ENCODE data around the gene MPP4.
"Not testable (repeated sequence)": the region's sequence is repeated elsewhere in the genome, so short reads cannot be mapped to it uniquely, and the experiment has no call there.

Gene MPP4

GRCh38 chr2:201674794-201675193 lies 23.6 kb downstream of the MPP4 start:
- no peak for DNase-seq (ENCODE audit: low read depth)
- no peak overlapping the region for H3K4me3 ChIP-seq (ENCODE audit: low read length)
- no peak for TF ChIP-seq CTCF (IDR thresholded peaks at IDR 0.05; ENCODE audit: insufficient read depth, low read depth, low read length, missing control alignments)

GRCh38 chr2:201674298-201674697 lies 24.1 kb downstream of the MPP4 start:
- DNase-seq (ENCODE audit: low read depth) = no peak
- H3K4me3 ChIP-seq (ENCODE audit: low read length) = no peak overlapping the region
- TF ChIP-seq CTCF (IDR thresholded peaks at IDR 0.05; ENCODE audit: insufficient read depth, low read depth, low read length, missing control alignments) = no peak

- no peak overlapping the region for H3K4me3 ChIP-seq (ENCODE audit: low read length)
- DNase-seq (ENCODE audit: low read depth) = no peak
- TF ChIP-seq CTCF (IDR thresholded peaks at IDR 0.05; ENCODE audit: insufficient read depth, low read depth, low read length, missing control alignments) = no peak
Measured at GRCh38 chr2:201673546-201673945, 24.9 kb downstream of the MPP4 start.

GRCh38 chr2:201671205-201671604 lies 27.2 kb downstream of the MPP4 start:
- not testable (repeated sequence) for H3K4me3 ChIP-seq (ENCODE audit: low read length); DNase-seq (ENCODE audit: low read depth)

GRCh38 chr2:201669865-201670264 lies 28.6 kb downstream of the MPP4 start:
- TF ChIP-seq CTCF (IDR thresholded peaks at IDR 0.05; ENCODE audit: insufficient read depth, low read depth, low read length, missing control alignments) = no peak
- DNase-seq (ENCODE audit: low read depth) = no peak
- H3K4me3 ChIP-seq (ENCODE audit: low read length) = no peak overlapping the region

- DNase-seq (ENCODE audit: low read depth) = no peak
- H3K4me3 ChIP-seq (ENCODE audit: low read length) = no peak overlapping the region
- no peak for TF ChIP-seq CTCF (IDR thresholded peaks at IDR 0.05; ENCODE audit: insufficient read depth, low read depth, low read length, missing control alignments)
Measured at GRCh38 chr2:201668402-201668910, 30.0 kb downstream of the MPP4 start.

- H3K4me3 ChIP-seq (ENCODE audit: low read length) = no peak overlapping the region
- DNase-seq (ENCODE audit: low read depth) = no peak
- no peak for TF ChIP-seq CTCF (IDR thresholded peaks at IDR 0.05; ENCODE audit: insufficient read depth, low read depth, low read length, missing control alignments)
Measured at GRCh38 chr2:201664334-201664733, 34.1 kb downstream of the MPP4 start.

Measured in epithelial cell of esophagus (primary cell).